ENCODE measurements around the gene KDM3A.

KDM3A gene

GRCh38 chr2:86446060-86446459, 4.9 kb downstream of the KDM3A start (continued):
- TF ChIP-seq ZBTB26 (tag by site-specific recombination; optimal IDR thresholded peaks at IDR 0.05) (no peak), ZNF132 (tag by site-specific recombination; IDR thresholded peaks at IDR 0.05; ENCODE audit: borderline replicate concordance) (no peak), ZNF48 (tag by site-specific recombination; IDR thresholded peaks at IDR 0.05) (no peak), ZNF423 (tag by site-specific recombination; IDR thresholded peaks at IDR 0.05) (no peak), ZNF18 (tag by site-specific recombination; IDR thresholded peaks at IDR 0.05) (no peak)

- ChIA-PET POLR2A (no interaction called here), CTCF (no interaction called here)
- peaks cover 58 to 93% of the 10 kb centered on the region in 2 experiments for H3K36me3 ChIP-seq (ENCODE audit: control insufficient read depth in 2 of 2, insufficient read depth in 1 of 2, low read length in 2 of 2)
- no peak for TF ChIP-seq ZNF133 (tag by site-specific recombination; IDR thresholded peaks at IDR 0.05)
- no peak for TF ChIP-seq ZNF426 (tag by site-specific recombination; IDR thresholded peaks at IDR 0.05)
- no peak for TF ChIP-seq ZNF311 (tag by site-specific recombination; IDR thresholded peaks at IDR 0.05; ENCODE audit: borderline replicate concordance)
- TF ChIP-seq IKZF3 (tag by site-specific recombination; IDR thresholded peaks at IDR 0.05): no peak
- TF ChIP-seq ZNF398 (tag by site-specific recombination; IDR thresholded peaks at IDR 0.05): no peak
- no peak for TF ChIP-seq ZNF223 (tag by site-specific recombination; IDR thresholded peaks at IDR 0.05)
- no peak for TF ChIP-seq ZNF624 (tag by site-specific recombination; IDR thresholded peaks at IDR 0.05)
- no peak for TF ChIP-seq BCL11A (tag by site-specific recombination; IDR thresholded peaks at IDR 0.05; ENCODE audit: low read depth)
- no peak for TF ChIP-seq ZNF248 (tag by site-specific recombination; IDR thresholded peaks at IDR 0.05)
- TF ChIP-seq ZFP41 (tag by site-specific recombination; IDR thresholded peaks at IDR 0.05; ENCODE audit: borderline replicate concordance): no peak
- TF ChIP-seq ZIC2 (tag by site-specific recombination; IDR thresholded peaks at IDR 0.05): no peak
- no peak overlapping the region for H3K4me3 ChIP-seq (ENCODE audit: low read depth, low read length)
- no peaks in the 10 kb centered on the region for H3K9me3 ChIP-seq (ENCODE audit: control insufficient read depth, insufficient read depth, low read depth, low read length)
- H3K4me1 ChIP-seq (ENCODE audit: control insufficient read depth, insufficient read depth, low read length): no peaks in the 10 kb centered on the region; the same call in 1 of the 2 replicates
- H3K27ac ChIP-seq (ENCODE audit: extremely low read depth, low read depth, low read length): no peak overlapping the region
Measured at GRCh38 chr2:86453836-86454235, 12.7 kb downstream of the KDM3A start.

- POLR2A ChIA-PET: no interaction called here
Measured at GRCh38 chr2:86454238-86454637, 13.1 kb downstream of the KDM3A start.

More at GRCh38 chr2:86454238-86454637, 13.1 kb downstream of the KDM3A start:
- H3K9me3 ChIP-seq (ENCODE audit: control insufficient read depth, insufficient read depth, low read depth, low read length): no peaks in the 10 kb centered on the region
- H3K36me3 ChIP-seq (ENCODE audit: control insufficient read depth in 2 of 2, insufficient read depth in 1 of 2, low read length in 2 of 2): peaks cover 60 to 97% of the 10 kb centered on the region in 2 experiments
- TF ChIP-seq ZNF600 (tag by site-specific recombination; IDR thresholded peaks at IDR 0.05): no peak
- TF ChIP-seq KLF8 (tag by site-specific recombination; IDR thresholded peaks at IDR 0.05): no peak
- TF ChIP-seq PRDM10 (tag by site-specific recombination; IDR thresholded peaks at IDR 0.05): no peak
- no peak for TF ChIP-seq ZNF366 (tag by site-specific recombination; conservative IDR thresholded peaks at IDR 0.05)
- TF ChIP-seq ZNF37A (tag by site-specific recombination; IDR thresholded peaks at IDR 0.05): no peak
- no peak for TF ChIP-seq KLF9 (tag by site-specific recombination; IDR thresholded peaks at IDR 0.05; ENCODE audit: low read depth)
- TF ChIP-seq ZNF626 (tag by site-specific recombination; IDR thresholded peaks at IDR 0.05): no peak
- TF ChIP-seq ZNF555 (tag by site-specific recombination; conservative IDR thresholded peaks at IDR 0.05): no peak
- no peak for TF ChIP-seq KLF17 (tag by site-specific recombination; IDR thresholded peaks at IDR 0.05)
- TF ChIP-seq ZNF544 (tag by site-specific recombination; IDR thresholded peaks at IDR 0.05): no peak
- TF ChIP-seq ZXDB (tag by site-specific recombination; IDR thresholded peaks at IDR 0.05): no peak
- H3K4me3 ChIP-seq (ENCODE audit: low read depth, low read length): no peak overlapping the region
- no peaks in the 10 kb centered on the region; the same call in 1 of the 2 replicates for H3K4me1 ChIP-seq (ENCODE audit: control insufficient read depth, insufficient read depth, low read length)
- no peak overlapping the region for H3K27ac ChIP-seq (ENCODE audit: extremely low read depth, low read depth, low read length)
- CTCF ChIA-PET: no interaction called here

Measured in HEK293 (cell line).